GM12872 (cell line): ENCODE measurements around the gene VPS26C.

Experiments
- CTCF ChIP-seq: IDR thresholded peaks from 3 replicates; pipeline ENCODE4 v1.5.1; 2011; ENCODE audit warnings: low read depth, mild to moderate bottlenecking, low read length, moderate library complexity; ENCODE audit not compliant: insufficient read depth

VPS26C gene

DNA sequence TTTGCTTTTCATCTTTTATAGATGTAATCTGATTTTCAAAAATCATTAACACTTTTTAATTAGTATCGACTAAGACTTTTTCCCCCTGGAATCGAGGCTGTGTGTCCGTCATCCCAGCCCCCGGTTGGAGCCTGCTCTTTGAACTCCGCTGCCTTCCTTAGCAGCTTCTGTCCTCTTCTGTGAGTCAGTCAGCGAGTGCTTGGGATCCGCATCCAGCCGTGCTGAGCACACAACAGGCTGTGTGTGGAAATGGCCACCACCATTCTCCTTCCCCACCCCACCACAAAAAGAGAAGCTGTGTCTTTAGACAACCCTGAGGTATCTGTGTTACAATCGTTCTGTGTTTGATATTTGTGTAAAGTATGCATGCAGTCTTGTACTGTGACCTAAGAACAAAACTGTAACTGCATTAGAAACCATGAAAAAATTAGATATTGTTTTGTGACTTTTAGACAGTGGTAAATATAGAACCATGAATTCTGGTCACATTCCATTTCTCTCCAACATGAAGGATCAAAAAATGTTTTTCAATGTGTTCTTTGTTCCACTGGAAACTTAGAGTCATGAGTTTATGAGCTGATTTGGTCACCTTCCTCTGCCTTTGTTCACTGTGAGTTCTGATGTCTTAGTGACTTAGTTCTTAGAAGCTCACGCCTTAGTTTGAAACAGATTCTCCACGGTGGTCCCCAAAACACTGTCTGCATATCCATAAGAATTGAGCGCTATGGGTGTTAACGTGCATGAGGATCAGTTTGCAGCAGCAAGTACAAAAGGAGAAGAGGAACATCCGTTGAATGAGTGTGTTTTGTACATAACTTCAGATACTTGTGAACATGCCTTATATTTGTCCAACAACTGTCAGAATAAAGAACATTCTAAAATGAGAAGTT, 64.7 kb downstream of the VPS26C start:
- no peak for TF ChIP-seq CTCF

- no peak for TF ChIP-seq CTCF
These were observed 66.3 kb downstream of the VPS26C start for GRCh38 chr21:37200641-37201480.

GRCh38 chr21:37199057-37199924, 67.8 kb downstream of the VPS26C start:
- no peak for TF ChIP-seq CTCF

- no peak for TF ChIP-seq CTCF
These were observed 69.4 kb downstream of the VPS26C start for GRCh38 chr21:37197746-37198145.

DNA sequence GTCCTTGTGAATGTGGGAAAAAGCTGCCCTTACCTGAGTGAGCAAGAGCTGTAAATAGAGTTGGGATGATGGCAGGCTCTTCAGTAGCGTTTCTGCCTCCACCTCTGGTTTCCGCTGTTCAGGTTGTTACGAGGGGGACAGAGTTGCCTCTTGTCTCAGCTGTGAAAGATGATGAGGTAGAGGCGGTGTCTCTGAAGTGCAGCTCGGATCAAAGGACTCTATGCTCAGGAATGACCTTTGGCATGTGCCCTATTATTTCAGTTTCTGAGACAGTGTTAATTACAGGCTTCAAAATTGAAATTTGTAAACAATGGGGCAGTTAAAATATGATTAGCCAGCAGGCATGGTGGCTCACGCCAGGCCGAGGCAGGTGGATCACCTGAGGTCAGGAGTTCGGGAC, 70.3 kb downstream of the VPS26C start:
- TF ChIP-seq CTCF, result no peak

GRCh38 chr21:37195610-37196009, 71.5 kb downstream of the VPS26C start:
- no peak for TF ChIP-seq CTCF
